NT2/D1 (cell line): Measurements from ENCODE around the gene NSF.

ENCODE experiments used
- DNase-seq: peaks from one replicate; pipeline ENCODE4 v3.0.0-alpha.2; 2011; ENCODE audit warnings: low read depth, low spot score
- H3K27me3 ChIP-seq: 2 replicates; pipeline ENCODE4 v1.6.0; 2011; ENCODE audit warnings: mild to moderate bottlenecking; ENCODE audit not compliant: insufficient read length, insufficient read depth
- H3K36me3 ChIP-seq: 2 replicates; pipeline ENCODE4 v1.6.1; 2011; ENCODE audit warnings: mild to moderate bottlenecking, low read length, mixed read lengths; ENCODE audit not compliant: insufficient read depth, insufficient read length
- H3K4me1 ChIP-seq: 2 replicates; pipeline ENCODE4 v1.5.1; 2011; ENCODE audit not compliant: insufficient read depth, insufficient read length
- H3K4me3 ChIP-seq: 2 replicates; pipeline ENCODE4 v1.5.1; 2011; ENCODE audit warnings: low read depth; ENCODE audit not compliant: insufficient read length
- H3K9ac ChIP-seq: 2 replicates; pipeline ENCODE4 v1.6.0; 2011; ENCODE audit warnings: low read depth; ENCODE audit not compliant: insufficient read length
- H3K9me3 ChIP-seq: 2 replicates; pipeline ENCODE4 v1.5.1; 2011; ENCODE audit warnings: mild to moderate bottlenecking, low read length; ENCODE audit not compliant: insufficient read depth
- SUZ12 ChIP-seq: IDR thresholded peaks from 2 replicates; pipeline ENCODE4 v1.6.1; 2011; ENCODE audit not compliant: insufficient read length, insufficient read depth; ENCODE audit errors: extremely low read depth
- YY1 ChIP-seq: IDR thresholded peaks from 2 replicates; pipeline ENCODE4 v1.6.1; 2011; ENCODE audit not compliant: insufficient read length, insufficient read depth
- ZNF274 ChIP-seq: IDR thresholded peaks from 2 replicates; pipeline ENCODE4 v1.6.1; 2011; ENCODE audit warnings: mild to moderate bottlenecking, low read depth, low read length

NSF gene

DNA sequence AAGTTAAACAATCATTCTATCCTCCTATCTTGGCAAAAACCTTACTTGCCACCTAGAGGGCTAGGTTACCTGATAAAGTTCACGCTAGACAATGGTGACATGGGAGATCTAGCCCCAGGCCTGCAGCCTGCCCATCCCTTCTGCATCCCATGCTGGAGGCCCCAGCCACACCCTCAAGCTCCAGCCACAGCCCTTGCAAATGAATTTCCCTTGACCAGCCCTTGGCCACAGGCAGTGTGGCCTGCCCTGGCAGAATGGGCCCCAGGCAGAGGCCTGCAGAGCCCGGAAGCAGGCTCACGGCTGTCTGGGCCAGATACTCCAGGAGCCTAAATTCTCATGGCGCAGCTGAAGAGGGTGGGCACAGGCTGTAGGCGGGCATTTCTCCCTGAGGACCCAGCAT lies 213.1 kb downstream of the NSF start:
- no peak for DNase-seq
- Histone ChIP-seq H3K36me3 (peaks cover 6% of the 10 kb centered on the region), H3K9me3 (peaks cover 11% of the 10 kb centered on the region; the same call in 1 of the 2 replicates), H3K4me3 (no peak overlapping the region), H3K9ac (peak overlapping the region; percentile 57), H3K4me1 (peaks cover 2% of the 10 kb centered on the region), H3K27me3 (no peaks in the 10 kb centered on the region)
- TF ChIP-seq YY1 (no peak), ZNF274 (no peak), SUZ12 (no peak)

DNA sequence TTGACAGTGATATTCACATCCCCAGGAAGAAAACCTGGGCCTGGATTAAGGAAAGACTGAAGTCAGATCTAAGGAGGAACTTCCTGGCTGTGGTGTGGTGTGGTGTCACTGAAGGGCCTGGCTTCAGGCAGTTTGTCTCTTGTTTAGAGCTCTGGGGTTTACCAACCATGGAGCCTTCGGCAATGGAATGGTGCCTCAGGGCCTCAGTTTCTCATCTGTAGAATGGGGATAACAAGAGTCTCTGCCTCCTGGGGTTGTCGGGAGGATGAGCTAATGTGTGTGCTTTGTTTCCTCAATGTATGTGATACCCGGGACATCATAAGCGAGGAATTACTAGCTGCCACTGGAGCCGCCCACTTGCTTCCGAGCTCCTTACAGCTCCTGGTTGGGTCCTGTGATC lies 215.3 kb downstream of the NSF start:
- no peak overlapping the region for H3K4me3 ChIP-seq
- no peak for DNase-seq
- no peak overlapping the region for H3K9ac ChIP-seq
- H3K9me3 ChIP-seq = peaks cover 11% of the 10 kb centered on the region; the same call in 1 of the 2 replicates
- H3K27me3 ChIP-seq = no peaks in the 10 kb centered on the region
- H3K4me1 ChIP-seq = peaks cover 2% of the 10 kb centered on the region
- no peak for TF ChIP-seq YY1
- TF ChIP-seq SUZ12 = no peak
- no peak for TF ChIP-seq ZNF274
- peaks cover 6% of the 10 kb centered on the region for H3K36me3 ChIP-seq
